GM18870 (cell line): ENCODE measurements around the gene VSIR.

Source experiments
- ATAC-seq: cut with Tn5 transposase; IDR thresholded peaks from one replicate; pipeline ENCODE4 v1.9.1; 2021; ENCODE audit warnings: moderate library complexity; ENCODE audit not compliant: unreplicated experiment

Gene VSIR

DNA sequence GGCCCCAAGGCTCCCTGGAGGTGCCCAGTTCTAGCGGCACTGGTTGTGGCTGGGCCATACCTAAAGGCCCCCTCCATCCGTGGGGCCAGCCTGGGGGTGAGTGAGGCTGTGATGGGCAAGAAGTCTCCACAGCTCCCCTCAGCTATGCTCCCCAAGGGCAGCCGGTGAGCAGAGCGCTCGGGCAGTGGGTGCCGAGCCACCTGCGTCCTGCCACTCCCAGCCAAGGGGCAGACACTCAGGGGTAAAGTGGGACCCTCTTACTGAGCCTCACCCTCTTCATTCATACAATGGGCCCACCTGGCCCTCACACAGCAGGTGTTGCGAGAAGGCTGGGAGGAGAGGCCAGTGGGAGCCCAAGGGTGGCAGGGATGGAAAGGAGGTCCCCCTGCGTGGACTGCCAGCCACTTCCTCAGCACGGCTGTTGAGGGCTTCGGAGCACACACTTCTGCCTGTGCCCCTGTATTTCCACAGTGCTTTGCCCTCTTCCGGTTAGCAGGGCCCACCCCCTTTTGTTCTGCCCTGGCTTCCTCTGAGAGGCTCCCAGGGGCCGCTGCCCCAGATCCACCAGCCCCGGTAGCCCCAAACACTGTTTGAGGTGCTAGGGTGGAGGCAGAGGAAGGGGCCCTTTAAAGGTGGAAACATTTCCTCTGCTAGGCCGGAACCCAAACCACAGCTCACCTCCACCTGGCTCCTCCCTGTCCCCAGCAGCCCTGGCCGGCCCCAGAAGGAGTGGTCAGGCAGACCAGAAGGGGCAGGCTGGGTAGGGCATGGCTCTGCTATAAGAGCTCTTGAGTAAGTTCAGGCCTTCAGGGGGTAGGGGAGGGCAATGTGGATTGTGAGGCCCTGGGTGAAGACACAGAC is 37.4 kb downstream of the VSIR start:
- ATAC-seq: no peak

DNA sequence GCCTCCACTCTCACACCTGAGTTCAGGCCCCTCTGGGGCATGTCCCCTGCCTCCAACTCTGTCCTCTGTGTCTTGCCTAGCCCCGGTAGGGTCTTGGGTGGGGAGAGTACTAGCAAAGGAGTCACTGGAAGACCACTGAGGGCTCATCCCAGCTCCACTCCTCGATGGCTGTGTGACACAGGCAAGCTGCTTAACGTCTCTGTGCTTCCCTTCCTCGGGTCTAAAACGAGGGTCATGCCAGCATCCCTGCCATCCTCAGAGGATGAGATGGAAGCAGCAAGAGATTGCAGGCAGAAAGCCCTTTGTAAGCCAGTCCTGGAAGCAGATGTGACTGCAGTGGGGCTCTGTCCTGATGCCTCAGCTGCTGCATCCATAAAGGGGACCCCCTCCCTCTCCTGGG is 38.5 kb downstream of the VSIR start:
- ATAC-seq: no peak

DNA sequence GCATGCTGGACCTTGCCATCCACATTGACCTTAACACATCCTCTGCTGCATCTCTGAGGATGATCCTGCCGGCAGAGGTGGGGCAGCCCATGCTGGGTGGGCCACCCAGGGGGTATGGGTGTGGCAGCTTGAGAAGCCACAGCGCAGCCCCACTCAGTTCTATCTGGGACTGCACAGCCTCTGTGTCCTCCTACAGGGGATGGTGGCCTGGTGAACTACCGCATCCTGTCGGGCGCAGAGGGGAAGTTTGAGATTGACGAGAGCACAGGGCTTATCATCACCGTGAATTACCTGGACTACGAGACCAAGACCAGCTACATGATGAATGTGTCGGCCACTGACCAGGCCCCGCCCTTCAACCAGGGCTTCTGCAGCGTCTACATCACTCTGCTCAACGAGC is 41.5 kb downstream of the VSIR start:
- ATAC-seq: no peak

DNA sequence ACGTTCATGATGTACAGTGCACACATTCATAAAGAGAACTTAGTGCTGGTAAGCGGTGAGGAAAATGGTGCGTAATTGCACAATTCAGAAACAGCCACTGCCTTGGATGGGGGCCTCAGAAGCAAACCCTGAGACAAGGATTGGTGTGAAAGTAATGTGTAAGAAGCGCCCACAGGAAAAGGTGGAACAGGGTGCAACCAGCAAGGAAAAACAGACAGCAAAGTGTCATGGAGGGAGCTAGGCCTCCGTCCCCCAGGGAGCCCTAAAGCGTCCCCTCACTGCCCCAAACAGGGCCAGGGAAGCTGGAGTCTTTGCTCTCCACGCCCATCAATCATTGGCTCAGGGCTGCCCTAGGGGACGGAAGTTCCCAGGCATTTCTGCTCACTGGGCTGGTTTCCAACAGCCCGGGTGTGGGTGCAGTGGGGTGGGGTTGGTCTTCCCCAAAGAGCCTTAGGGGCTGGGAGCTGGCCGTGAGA is 44.1 kb downstream of the VSIR start:
- ATAC-seq: no peak

DNA sequence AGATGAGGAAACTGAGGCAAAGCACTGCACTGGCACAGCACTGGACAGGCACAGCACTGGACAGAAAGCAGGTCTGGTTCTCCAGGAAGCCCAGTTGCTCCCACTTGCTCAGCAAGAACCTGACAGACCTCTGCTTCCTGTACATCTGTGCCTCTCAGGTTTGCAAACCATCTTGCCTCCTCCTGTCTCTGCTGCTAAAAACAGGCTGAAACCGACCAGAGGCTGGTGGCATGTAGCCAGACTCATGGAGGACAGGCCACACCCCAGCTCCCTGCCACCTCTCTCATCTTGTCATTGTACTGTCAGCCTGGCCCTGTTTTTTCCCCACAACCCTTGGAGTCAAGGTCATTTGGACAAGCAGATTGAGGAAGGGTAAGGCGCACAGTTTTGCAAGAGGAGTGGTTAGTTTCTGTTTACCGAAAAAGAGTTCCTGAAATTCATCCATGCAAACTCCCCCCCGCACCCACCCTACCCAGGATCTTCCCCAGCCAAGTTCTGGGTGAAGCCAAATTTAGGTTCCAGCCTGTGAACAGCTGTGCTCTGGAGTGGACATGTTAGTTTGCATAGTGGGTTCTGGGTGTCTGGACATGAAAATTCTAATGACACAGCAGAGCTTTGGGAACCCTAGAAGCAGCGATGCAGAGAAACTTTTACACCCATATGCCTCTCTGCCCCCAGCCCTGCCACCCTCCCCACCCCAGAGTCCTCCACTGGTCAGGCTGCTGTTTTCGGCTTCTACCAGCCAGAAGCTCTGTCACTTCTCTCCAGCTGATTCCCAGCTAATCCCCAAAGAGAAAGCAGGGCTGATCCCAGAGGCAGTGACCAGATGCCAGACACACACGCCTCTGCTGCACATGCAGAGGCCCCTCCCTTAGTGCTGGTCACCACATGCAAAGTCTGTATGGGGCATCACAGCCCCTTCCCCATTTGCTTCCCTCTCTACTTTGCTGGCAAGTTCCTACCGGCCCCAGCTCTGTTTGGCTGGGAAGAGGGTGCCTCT is 45.3 kb downstream of the VSIR start:
- peak; percentile 36 for ATAC-seq

DNA sequence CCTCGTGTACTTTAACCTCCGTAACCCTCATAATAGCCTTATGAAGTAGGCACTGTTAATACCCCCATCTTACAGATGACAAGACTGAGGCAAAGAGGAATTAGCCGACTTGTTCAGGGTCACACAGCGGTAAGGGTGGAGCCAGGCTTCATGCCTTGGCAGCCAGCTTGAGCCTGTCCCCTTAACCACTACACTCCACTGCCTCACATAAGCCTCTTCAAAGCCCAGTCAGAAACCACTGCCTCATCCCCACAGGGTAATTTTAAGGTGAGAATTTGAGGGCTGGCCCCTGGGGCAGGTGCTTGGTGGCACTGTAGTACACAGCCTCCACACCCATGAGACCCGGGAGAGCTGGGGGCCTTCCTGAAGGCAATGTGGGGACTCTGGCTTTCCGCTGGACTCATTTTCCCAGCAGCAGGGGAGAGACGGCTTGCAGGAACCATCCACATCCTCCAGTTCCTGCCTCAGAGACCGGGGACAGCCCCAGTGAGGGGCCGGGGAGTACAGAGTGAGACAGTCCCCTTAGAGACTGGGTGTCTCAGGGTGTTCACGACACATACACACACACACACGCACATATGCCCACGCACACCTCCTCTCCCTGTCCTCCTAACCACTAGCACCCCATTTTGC is 46.1 kb downstream of the VSIR start:
- peak; percentile 48 for ATAC-seq

DNA sequence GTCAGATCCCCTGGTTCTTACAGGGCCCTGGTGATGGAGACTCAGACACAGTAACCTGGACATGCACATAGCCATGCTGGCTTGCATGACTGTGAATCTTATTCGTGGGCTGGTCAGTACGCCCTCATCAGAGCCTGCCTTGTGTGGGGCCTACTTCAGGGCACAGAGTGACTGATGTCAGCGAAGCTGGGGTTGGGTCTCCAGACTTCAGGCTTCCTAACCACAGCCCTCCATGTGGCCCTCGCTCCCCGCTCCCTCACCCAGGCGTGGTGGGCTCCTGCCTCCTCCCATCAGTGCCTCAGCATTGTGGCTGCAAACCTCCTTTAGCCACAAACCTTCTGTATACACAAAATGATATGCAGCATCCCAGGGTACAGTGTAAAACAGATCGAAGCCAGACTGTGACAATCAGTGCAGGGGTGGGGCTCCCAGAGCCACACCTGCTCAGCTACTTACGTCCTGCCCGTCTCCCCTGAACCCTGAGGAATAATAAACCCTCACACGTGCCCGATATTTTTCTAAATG is 46.7 kb downstream of the VSIR start:
- no peak for ATAC-seq

DNA sequence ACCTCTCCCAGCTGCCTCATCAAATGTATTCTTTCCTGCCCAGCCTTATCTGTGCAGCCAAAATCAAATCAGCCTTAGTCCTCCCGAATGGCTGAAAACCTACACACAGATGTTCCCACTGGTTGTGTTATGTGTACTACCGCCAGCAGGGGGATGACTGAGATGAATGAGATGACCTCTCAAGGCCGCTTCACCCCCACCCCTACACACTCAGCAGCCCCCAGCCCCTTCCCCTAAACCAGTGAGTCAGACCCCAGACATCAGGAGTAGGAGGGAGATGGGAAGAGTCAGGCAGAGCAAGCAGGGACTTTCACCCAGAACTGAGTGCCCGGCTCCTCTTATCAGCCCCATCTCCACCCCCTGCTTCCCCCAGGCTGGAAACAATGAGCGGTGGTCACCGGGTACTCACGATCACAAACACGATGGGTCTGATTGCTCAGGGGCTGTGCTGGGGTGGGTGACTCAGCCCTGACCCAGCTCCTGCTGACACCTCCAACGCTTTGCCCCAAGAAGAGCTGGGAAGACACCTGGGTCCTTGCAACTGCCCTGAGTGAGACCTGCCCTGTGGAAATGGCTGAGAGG is 47.2 kb downstream of the VSIR start:
- no peak for ATAC-seq

DNA sequence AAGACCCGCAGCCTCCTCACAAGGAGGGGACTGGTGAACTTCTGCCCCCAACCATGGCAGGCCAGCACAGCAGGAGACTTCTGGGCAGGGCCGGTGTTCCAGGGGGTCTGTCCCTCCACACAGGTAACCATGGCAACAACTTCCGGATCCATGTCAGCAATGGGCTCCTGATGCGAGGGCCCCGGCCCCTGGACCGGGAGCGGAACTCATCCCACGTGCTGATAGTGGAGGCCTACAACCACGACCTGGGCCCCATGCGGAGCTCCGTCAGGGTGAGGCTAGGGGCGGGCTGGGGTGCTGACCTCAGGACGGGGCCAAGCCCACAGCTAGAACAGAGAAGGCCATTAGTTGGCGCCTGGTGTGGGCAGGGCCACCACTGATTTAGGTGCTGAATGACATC is 48.1 kb downstream of the VSIR start:
- no peak for ATAC-seq

DNA sequence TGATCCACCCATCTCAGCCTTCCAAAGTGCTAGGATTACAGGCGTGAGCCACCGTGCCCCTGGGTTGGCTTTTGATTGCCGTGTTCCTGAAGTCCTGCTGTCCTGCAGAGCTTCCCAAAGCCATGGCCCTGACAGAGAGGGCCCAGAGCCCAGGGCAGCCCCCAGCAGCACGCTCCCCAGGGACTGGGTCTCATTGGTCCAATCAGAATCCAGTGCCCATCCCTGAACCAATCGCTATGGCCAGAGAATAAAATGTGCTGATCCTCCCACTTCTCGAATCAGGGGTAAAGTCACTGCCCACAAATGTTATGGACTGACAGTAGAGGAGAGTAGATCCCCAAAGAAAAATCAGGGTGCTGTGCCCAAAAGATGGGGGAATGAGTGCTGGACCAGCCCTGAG is 48.8 kb downstream of the VSIR start:
- no peak for ATAC-seq

DNA sequence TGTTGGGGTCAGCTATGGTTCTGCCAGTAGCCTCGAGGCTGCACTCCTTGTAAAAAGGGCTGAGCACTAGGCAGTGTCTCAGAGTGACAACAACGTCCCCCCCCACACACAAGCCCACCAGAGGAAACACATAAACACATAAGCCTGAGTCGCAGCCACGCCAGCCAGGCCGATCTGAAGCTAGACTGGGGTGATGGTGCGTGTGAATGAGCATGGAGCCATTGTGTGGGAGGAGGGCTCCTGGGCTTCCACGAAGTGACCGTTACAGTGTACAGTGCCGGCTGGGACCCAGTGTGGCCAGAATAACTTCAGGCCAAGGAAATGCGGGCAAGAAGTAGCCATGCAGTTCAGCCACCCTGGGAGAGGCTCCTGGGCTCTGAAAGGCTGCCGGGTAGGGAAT is 50.0 kb downstream of the VSIR start:
- no peak for ATAC-seq

DNA sequence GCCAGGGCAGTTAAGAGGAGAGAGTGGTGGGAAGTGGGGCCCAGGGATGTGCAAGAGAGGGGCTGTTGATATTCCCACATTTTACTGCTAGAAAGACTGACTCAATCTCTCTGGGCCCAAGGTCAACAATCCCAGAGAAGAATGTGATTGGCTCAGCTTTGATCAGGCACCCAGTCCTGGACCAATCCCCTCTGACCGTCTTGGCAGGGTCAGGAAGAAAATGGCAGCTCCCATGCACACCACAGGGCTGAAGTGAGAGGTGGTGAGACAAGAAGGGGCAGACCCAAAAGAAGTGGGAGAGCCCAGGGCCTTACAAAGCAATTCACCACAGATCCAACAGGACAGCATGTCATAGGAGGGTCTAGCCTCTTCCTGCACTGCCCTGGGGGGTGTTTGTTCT is 50.5 kb downstream of the VSIR start:
- ATAC-seq: no peak

DNA sequence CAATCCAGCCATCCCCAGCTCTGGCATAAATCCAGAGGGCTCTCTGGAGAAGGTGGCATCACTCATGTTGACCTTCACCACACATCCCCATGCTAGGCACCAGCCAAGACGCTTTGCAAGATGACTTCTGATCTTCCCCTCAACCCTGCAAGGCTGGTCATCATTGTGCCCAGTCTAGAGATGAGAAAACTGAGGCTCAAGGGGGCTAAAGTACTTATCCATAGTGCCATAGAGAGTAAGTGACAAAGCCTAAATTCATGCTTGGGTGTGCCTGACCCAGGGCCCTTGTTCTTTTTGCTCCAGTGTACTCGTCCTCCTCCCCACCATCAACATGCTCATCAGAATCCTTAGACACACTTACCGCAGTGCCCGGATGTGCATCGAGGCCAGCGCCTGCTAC is 52.0 kb downstream of the VSIR start:
- ATAC-seq: no peak

DNA sequence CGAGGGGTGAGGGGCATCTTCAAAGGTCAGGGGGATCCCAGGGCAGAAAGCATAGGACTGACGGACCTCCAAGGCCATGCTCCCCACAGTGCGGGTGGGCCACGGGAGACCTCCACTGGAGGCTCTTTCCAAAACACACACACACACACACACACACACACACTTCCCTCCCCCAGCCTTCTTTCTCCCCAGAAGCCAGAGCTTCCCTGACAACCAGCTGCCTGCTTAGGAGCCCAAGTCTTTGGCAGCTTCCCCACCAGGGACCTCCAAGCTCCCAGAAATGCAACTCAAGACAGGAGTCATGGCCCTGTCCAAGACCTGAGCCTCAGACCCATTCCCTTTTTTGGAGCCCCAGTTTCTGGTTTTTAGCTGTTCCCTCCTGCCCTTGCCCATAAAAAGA is 53.0 kb downstream of the VSIR start:
- ATAC-seq: no peak

DNA sequence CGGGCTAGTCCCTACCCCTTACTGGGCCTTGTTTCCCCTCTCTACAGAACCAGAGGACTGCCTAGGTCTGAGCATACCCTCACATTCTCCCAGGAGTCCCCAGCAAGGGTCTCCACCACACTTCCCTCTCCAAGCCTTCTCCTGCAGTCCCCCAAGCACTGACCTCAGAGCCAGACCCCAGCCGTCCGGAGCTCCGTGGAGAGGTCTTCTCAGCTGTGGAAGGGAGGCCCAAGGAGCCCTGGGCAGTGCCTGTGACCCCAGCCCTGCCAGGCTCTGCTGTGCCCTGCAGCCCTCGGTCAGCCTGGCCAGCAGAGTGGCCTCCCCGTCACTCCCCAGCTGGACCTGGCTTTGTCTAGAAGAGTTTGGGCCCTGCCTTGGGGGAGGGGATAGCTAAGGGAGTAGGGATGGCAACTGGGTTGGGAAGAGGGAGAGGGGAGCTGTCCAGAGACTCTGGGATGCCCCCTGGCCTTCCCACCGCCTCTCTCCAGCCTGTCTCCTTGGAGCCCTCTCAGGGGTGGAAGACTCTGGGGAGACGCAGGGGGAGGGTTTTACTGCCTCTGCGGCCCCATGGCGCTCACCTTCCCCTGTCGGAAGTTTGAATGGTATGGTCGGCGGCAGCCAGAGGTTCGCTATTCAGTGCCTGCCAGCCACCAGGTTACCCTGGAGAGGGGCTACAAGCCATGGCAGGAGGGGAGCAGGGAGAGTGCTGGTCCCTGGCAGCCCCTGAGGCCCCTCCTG is 53.7 kb downstream of the VSIR start, which contains the start of gene C10orf105:
Gene C10orf105 (minus strand): TSS at position 315 of the 738 bp plus-strand sequence. CDS start 3,441 bp downstream, outside the sequence.
- no peak for ATAC-seq

DNA sequence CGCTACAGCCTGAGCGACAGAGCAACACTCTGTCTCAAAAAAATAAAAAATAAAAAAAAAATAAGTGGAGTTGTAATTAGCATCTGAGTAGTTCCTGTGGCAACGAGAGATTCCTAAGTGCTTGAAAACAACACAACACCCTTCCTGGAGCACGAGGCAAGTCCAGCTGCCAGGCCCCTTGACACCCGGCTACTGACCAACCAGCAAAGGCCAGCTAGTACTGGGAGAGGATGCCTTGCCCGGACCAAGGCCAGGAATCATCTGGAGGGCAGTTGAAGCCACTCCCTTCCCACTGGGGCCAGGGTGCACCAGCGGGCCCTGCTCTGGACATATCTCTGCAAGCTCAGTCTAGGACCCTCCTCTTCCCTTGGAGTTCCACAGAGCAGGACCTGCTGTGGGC is 54.3 kb downstream of the VSIR start:
- ATAC-seq: no peak

DNA sequence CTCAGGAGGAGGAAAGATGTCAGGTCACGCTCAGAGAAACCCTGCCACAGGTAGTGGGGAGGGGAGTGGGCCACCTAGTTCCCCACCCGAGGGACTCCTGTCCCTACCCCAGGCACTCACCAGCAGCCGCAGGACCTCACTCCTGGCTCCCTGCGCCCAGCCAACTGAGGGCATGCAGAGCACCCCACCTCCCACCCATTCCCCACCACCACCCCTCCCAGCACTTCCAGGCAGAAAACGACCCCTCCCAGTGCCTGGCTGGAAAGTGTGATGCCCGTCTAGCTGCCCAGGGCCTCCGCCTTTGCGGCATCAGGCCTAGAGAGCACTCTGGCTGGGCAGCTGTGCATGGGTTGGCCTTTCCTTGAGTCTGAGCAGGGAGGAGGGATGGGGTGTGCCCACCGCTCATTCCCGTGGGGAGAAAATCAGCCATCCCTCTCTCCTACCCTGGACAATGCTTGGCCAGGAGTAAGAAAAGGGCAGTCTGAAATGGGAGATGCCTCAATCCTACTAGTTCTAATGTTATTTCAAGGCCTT is 55.1 kb downstream of the VSIR start:
- no peak for ATAC-seq

DNA sequence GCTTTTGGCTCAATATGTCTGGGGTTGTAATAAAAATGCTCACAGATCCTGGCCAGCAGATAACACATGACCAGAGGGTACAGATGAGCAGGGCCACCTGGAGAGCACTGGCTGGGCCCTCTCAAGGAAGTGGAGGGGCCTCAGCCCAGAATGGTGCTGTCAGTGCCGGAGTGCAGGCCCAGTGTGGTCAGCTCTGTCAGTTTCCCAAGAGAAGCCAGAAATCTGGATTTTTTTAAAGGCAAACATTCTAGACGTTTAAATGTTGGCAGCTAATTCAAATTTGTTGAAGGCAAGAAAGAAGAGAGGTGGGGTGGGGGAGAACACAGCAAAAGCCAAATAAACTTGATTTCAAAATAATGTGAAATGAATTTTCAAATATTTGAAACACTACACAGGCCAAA is 55.8 kb downstream of the VSIR start:
- ATAC-seq: no peak

DNA sequence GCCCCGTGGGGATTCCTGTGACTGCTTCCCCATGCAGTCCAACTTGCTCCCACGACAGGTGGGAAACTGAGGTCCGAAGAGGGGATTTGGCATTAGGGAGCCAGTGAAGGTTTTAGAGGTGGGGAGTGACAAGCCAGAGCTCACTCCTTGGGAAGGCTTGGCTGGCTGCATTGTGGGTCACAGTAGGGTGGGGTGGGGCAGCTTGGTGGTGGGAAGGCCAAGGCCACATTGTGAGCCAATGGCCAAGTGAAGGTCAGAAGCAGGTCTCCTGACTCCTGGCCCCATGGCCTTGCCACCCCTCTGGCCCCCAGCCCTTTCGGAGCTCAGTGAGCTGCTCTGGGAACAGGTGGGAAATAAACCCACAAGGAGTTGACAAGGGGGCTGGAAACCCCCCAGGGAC is 56.3 kb downstream of the VSIR start:
- ATAC-seq: no peak

DNA sequence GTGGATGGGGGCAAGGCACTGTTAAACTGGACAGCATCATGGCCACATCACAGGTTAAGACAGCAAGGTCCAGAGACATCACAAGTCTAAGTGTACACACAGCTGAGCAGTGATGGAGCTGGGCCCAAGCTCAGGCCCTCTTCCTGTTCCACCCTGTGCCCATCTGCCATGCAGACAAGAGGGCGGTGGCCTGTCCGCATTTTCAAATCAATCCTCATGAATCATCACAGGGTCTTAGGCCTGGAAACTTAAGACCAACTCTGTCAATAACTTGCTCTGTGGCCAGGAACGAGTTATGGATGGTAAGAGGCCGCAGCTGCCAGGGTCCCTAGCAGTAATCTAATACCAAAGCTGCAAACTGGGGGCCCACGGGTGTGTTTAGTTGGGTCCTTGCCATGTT is 56.9 kb downstream of the VSIR start:
- no peak for ATAC-seq
